Heart left ventricle (tissue), 13 donors: Measurements from ENCODE around the gene OPCML.

Experiments used
- CTCF ChIP-seq, 12 donors: fragments of 200-600 bp; sonication (generic) in 4 of 12; IDR thresholded peaks; one replicate each; pipeline versions ENCODE4 v1.5.0 to v1.8.0; 2018 to 2022; ENCODE audit warnings: antibody characterized with exemption in 12 of 12, mild to moderate bottlenecking in 5 of 12
- POLR2A ChIP-seq, 2 donors: fragments of 450-650 bp; IDR thresholded peaks; one replicate each; pipeline ENCODE4 v1.6.1; 2017; ENCODE audit warnings: antibody characterized with exemption in 2 of 2, mild to moderate bottlenecking in 2 of 2, moderate library complexity in 2 of 2
- donor health status: ischemic (EF 13 %, LVEDD 7.1; RV severe dilation, severe dysfunction).
- donor health status: DM: no; HTN: yes; CAD: no.
- donor health status: DM: no; HTN: no; CAD: no.
- donor health status: ischemic (EF 25% LVEDD 6.9; RV normal size, moderate dysfunction).
- donor health status: ischemic (EF 25% LVEDD 5.7; RV mildly dilated, moderate dysfunction).
- donor health status: ischemic (EF 35%, LVEDD 5.7; RV mildly dilated, moderate dysfunction).
- donor health status: nonischemic (EF 11% LVEDD 7.7; RV severe dilation, severe dysfunction).
- donor health status: DM: yes; HTN: yes; CAD: no.
- donor health status: PGD.
- donor health status: ischemic (EF 29% LVEDD 5.4; RV normal size, mild dysfunction).
- donor health status: nonischemic (EF 23%, LVEDD 6.1; RV moderate dilation, normal function).

GRCh38 chr11:133219543-133219942 lies 312.8 kb downstream of the OPCML start:
- TF ChIP-seq CTCF (IDR thresholded peaks at IDR 0.05) (no peak), POLR2A (IDR thresholded peaks at IDR 0.05) (no peak)
